PC-3 (cell line): ENCODE data around the gene ZBTB7C. TPM values are rescaled to one million over a fixed set of nuclear protein-coding genes. Genes with fewer than 3 reads are reported as not detected.

Experiments
- ATAC-seq: fragments of 200-7000 bp; cut with Tn5 transposase; 2 replicates; pipeline ENCODE4 v1.9.1; 2020; ENCODE audit warnings: mild to moderate bottlenecking, moderate library complexity
- BruUV-seq: library from RNA; stranded (reverse); fragments of 400-500 nt; replicated peaks from 2 replicates; lab custom pipeline; 2021; lab: Mats Ljungman, UMichigan
- CTCF ChIA-PET: fragments of 300-600 bp; sonication (Branson Sonifier 250); formaldehyde crosslinking; loops from one replicate; lab custom pipeline; 2022; ENCODE audit warnings: antibody characterized with exemption; lab: Charles Lee
- POLR2A ChIA-PET: fragments of 300-600 bp; sonication (Branson Sonifier 250); formaldehyde crosslinking; loops from one replicate; lab custom pipeline; 2022; ENCODE audit warnings: antibody characterized with exemption; ENCODE audit not compliant: unreplicated experiment; lab: Charles Lee
- DNase-seq: peaks from one replicate; pipeline ENCODE4 v3.0.0-alpha.2; 2015
- H2AFZ ChIP-seq: fragments of 300-600 bp; sonication (generic); 2 replicates; pipeline ENCODE4 v1.6.0; 2016; ENCODE audit warnings: antibody characterized with exemption, low read length
- H3F3A ChIP-seq: fragments of 300-600 bp; sonication (generic); one replicate; pipeline ENCODE4 v1.6.0; 2017; ENCODE audit warnings: antibody characterized with exemption, low read length, control low read depth, mild to moderate bottlenecking; ENCODE audit not compliant: unreplicated experiment
- H3K27ac ChIP-seq: fragments of 300-600 bp; sonication (generic); 2 replicates; pipeline ENCODE4 v1.5.1; 2016; ENCODE audit warnings: mild to moderate bottlenecking, low read length
- H3K27me3 ChIP-seq: fragments of 300-600 bp; sonication (generic); 2 replicates; pipeline ENCODE4 v1.6.1; 2016; ENCODE audit warnings: low read length, mixed read lengths
- H3K36me3 ChIP-seq: fragments of 300-600 bp; sonication (generic); 2 replicates; pipeline ENCODE4 v1.6.1; 2016; ENCODE audit warnings: low read depth, mixed run types, low read length, mixed read lengths
- H3K4me1 ChIP-seq: fragments of 300-600 bp; sonication (generic); 2 replicates; pipeline ENCODE4 v1.5.1; 2016; ENCODE audit warnings: low read length; ENCODE audit not compliant: insufficient read depth
- H3K4me2 ChIP-seq: fragments of 300-600 bp; sonication (generic); 2 replicates; pipeline ENCODE4 v1.6.0; 2016; ENCODE audit warnings: low read length
- H3K4me3 ChIP-seq: fragments of 300-600 bp; sonication (generic); 2 replicates; pipeline ENCODE4 v1.5.1; 2016; ENCODE audit warnings: mild to moderate bottlenecking, low read length, mixed read lengths
- H3K79me2 ChIP-seq: fragments of 300-600 bp; sonication (generic); 2 replicates; pipeline ENCODE4 v1.6.1; 2017; ENCODE audit warnings: low read length, mixed read lengths
- H3K9ac ChIP-seq: fragments of 300-600 bp; sonication (generic); 2 replicates; pipeline ENCODE4 v1.6.0; 2016; ENCODE audit warnings: mild to moderate bottlenecking, low read length
- H3K9me2 ChIP-seq: fragments of 300-600 bp; sonication (generic); replicated peaks from 2 replicates; pipeline ENCODE4 v1.6.1; 2016; ENCODE audit warnings: mixed run types, low read length, mixed read lengths
- H3K9me3 ChIP-seq: fragments of 300-600 bp; sonication (generic); 2 replicates; pipeline ENCODE4 v1.6.1; 2016; ENCODE audit warnings: low read length, mixed read lengths
- H4K20me1 ChIP-seq: fragments of 300-600 bp; sonication (generic); 2 replicates; pipeline ENCODE4 v1.6.1; 2016; ENCODE audit warnings: low read length, mixed read lengths
- EZH2 ChIP-seq: fragments of 300-600 bp; sonication (generic); IDR thresholded peaks from one replicate; pipeline ENCODE4 v1.6.1; 2017; ENCODE audit warnings: antibody characterized with exemption, mild to moderate bottlenecking, low read length; ENCODE audit not compliant: unreplicated experiment
- EZH2phosphoT487 ChIP-seq: fragments of 300-600 bp; sonication (generic); IDR thresholded peaks from 2 replicates; pipeline ENCODE4 v1.6.1; 2018; ENCODE audit warnings: mild to moderate bottlenecking, antibody characterized with exemption, low read length, borderline replicate concordance
- intact Hi-C: fragments of 100-400 bp; cut with micrococcal nuclease; formaldehyde crosslinking; loops from 2 replicates; pipeline ENCODE4 v1.9.0; 2023
- total RNA-seq: library from RNA; depleted of rRNA; stranded (reverse); fragments of >200 nt; gene quantifications from 2 replicates; pipeline ENCODE4 v1.2.3, GENCODE V29; 2014
- TF ChIP-seq, protein P1 (sequence below): fragments of 300-600 bp; sonication (generic); conservative IDR thresholded peaks from 2 replicates; pipeline ENCODE4 v1.5.1; 2017; ENCODE audit warnings: antibody characterized with exemption, low read depth, mild to moderate bottlenecking, low read length

Gene ZBTB7C
- total RNA-seq, 1 experiment from 2014 or later: 1.3 TPM

DNA sequence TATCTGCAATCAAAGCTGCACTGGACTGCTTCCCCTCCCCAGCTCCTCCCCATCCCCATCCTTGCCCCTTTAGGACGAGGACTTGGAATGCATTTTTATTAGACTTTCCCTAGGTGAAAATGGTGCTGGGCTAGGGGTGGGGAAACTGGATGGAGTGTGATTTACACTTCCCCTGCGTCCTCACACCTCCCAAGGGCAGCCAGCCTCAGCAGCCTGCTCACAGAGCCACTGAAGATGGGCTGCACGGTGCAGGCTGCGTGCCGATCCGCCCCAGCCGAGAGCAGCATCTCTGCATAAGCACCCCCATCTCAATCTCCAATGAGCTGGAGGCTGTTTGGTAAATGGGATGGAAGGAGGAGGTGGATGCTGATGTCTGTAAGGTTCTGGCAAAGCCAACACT, 87.6 kb downstream of the ZBTB7C start:
- Histone ChIP-seq H3K27me3 (no peaks in the 10 kb centered on the region), H3K27ac (no peak overlapping the region), H3K4me3 (no peak overlapping the region), H3K4me1 (no peaks in the 10 kb centered on the region), H3K36me3 (no peaks in the 10 kb centered on the region), H3F3A (no peaks in the 10 kb centered on the region), H2AFZ (no peak overlapping the region), H3K9me2 (no peaks in the 10 kb centered on the region), H3K4me2 (no peak overlapping the region), H3K9me3 (no peaks in the 10 kb centered on the region), H3K9ac (no peak overlapping the region), H4K20me1 (no peaks in the 10 kb centered on the region), H3K79me2 (no peaks in the 10 kb centered on the region)
- ATAC-seq (no peak), DNase-seq (no peak)
- ChIA-PET POLR2A (no interaction called here), CTCF (no interaction called here)
- intact Hi-C loops: no loop called here
- BruUV-seq: no TSS peak
- no peak for TF ChIP-seq EZH2phosphoT487
- TF ChIP-seq, protein P1, sequence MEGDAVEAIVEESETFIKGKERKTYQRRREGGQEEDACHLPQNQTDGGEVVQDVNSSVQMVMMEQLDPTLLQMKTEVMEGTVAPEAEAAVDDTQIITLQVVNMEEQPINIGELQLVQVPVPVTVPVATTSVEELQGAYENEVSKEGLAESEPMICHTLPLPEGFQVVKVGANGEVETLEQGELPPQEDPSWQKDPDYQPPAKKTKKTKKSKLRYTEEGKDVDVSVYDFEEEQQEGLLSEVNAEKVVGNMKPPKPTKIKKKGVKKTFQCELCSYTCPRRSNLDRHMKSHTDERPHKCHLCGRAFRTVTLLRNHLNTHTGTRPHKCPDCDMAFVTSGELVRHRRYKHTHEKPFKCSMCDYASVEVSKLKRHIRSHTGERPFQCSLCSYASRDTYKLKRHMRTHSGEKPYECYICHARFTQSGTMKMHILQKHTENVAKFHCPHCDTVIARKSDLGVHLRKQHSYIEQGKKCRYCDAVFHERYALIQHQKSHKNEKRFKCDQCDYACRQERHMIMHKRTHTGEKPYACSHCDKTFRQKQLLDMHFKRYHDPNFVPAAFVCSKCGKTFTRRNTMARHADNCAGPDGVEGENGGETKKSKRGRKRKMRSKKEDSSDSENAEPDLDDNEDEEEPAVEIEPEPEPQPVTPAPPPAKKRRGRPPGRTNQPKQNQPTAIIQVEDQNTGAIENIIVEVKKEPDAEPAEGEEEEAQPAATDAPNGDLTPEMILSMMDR: no peak

- Histone ChIP-seq H3K9ac (no peak overlapping the region), H3K4me2 (no peak overlapping the region), H3K27ac (no peak overlapping the region), H3F3A (no peaks in the 10 kb centered on the region), H3K4me1 (no peaks in the 10 kb centered on the region), H3K27me3 (no peaks in the 10 kb centered on the region), H3K79me2 (no peaks in the 10 kb centered on the region), H4K20me1 (no peaks in the 10 kb centered on the region), H2AFZ (no peak overlapping the region), H3K9me3 (no peaks in the 10 kb centered on the region), H3K9me2 (no peaks in the 10 kb centered on the region), H3K4me3 (no peak overlapping the region), H3K36me3 (no peaks in the 10 kb centered on the region)
- no peak for ATAC-seq
- POLR2A ChIA-PET: no interaction called here
- no peak for TF ChIP-seq EZH2phosphoT487
- TF ChIP-seq, protein P1: no peak
- TF ChIP-seq EZH2: no peak
- BruUV-seq: no TSS peak
- DNase-seq: no peak
- CTCF ChIA-PET: no interaction called here
- intact Hi-C loops: no loop called here
Observed at GRCh38 chr18:48321121-48321520, 88.1 kb downstream of the ZBTB7C start.

DNA sequence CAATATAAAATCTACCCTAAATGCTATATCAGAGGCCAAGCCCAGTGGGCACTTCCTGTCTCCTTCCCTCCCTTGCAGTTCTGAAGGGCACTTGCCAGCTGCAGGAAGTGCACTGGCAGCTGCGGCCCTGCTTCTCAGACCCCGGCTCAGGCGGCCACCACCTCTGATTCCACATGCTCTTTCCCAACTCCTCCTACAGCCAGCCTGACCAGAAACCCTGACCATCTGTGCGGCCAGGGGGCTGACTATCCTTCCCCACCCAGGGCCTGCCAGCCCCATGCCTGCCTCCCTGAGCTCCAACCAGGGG, 88.6 kb downstream of the ZBTB7C start:
- H3K36me3 ChIP-seq: no peaks in the 10 kb centered on the region
- H3K27ac ChIP-seq: no peak overlapping the region
- no peaks in the 10 kb centered on the region for H3K9me3 ChIP-seq
- ATAC-seq: no peak
- ChIA-PET POLR2A (no interaction called here), CTCF (no interaction called here)
- no TSS peak for BruUV-seq
- H2AFZ ChIP-seq: no peak overlapping the region
- no peaks in the 10 kb centered on the region for H3F3A ChIP-seq
- no peaks in the 10 kb centered on the region for H4K20me1 ChIP-seq
- intact Hi-C loops: no loop called here
- H3K4me3 ChIP-seq: no peak overlapping the region
- no peaks in the 10 kb centered on the region for H3K4me1 ChIP-seq
- no peak for DNase-seq
- TF ChIP-seq EZH2phosphoT487 (no peak), EZH2 (no peak)
- TF ChIP-seq, protein P1: no peak
- H3K9ac ChIP-seq: no peak overlapping the region
- H3K27me3 ChIP-seq: no peaks in the 10 kb centered on the region
- no peak overlapping the region for H3K4me2 ChIP-seq
- H3K79me2 ChIP-seq: no peaks in the 10 kb centered on the region
- H3K9me2 ChIP-seq: no peaks in the 10 kb centered on the region
